HG03457 (cell line): ENCODE data around the gene KIF1C.
"Not testable (repeated sequence)": the region's sequence is repeated elsewhere in the genome, so short reads cannot be mapped to it uniquely, and the experiment has no call there.

ENCODE experiments used
- ATAC-seq: cut with Tn5 transposase; IDR thresholded peaks from one replicate; pipeline ENCODE4 v1.9.1; 2021; ENCODE audit warnings: moderate number of reproducible peaks; ENCODE audit not compliant: unreplicated experiment

Gene KIF1C

GRCh38 chr17:5042157-5043022 is 44.6 kb downstream of the KIF1C start:
- no peak for ATAC-seq

DNA sequence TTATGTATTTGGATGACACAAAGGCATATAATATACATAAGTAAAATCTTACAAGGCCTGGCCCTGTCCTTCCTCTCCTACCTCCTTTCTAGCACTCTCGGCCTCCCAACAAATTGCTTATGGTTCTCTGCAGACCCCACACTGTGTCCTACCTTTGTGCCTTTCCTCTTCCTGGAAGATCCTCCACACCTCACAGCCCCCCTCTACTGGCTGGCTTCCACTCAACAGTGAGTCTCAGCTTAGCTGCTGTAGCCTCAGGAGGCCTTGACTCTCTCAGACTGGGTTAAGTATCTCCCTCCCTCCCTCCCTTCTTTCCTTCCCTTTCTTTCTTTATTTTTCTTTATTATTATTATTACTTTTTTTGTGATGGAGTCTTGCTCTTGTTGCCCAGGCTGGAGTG is 45.8 kb downstream of the KIF1C start:
- ATAC-seq, result no peak

DNA sequence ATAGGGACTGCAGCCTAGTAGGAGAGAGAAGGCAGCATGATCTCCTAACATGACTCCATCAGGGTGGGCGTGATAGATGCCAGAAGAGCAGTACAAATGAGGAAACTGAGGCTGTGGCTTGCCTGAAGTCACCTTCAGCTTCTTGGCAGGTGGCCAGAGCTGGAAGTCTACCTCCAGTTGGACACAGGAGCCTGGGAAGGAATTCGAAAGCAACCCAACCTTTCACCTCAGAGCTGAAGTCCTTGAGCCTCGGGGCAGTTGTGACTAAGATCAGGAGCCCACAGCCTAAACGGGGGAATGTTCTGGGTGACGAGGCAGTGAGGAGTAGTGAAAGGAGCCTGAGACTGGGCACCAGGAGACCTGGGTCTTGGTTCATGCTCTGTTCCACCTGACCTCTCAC is 46.9 kb downstream of the KIF1C start:
- no peak for ATAC-seq

DNA sequence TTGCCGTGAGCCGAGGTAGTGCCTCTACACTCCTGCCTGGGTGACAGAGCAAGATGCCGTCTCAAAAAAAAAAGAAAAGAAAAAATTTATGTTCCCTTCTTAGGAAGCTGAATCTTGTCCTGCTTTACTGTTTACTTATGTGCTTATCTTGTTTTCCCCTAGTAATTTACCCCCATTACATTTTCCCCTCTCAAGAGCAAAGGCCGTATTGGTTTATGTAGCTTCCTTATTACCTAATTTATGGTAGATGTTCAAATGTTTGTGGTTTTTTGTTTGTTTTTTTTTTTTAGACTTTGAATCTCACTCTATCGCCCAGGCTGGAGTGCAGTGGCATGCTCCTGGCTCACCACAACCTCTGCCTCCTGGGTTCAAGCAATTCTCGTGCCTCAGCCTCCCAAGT is 47.7 kb downstream of the KIF1C start:
- no peak for ATAC-seq

- no peak for ATAC-seq
Measured at GRCh38 chr17:5047446-5047845, 49.7 kb downstream of the KIF1C start.

- no peak for ATAC-seq
Measured at GRCh38 chr17:5049314-5049841, 51.6 kb downstream of the KIF1C start.

- no peak for ATAC-seq
Measured at GRCh38 chr17:5050278-5050677, 52.5 kb downstream of the KIF1C start.

DNA sequence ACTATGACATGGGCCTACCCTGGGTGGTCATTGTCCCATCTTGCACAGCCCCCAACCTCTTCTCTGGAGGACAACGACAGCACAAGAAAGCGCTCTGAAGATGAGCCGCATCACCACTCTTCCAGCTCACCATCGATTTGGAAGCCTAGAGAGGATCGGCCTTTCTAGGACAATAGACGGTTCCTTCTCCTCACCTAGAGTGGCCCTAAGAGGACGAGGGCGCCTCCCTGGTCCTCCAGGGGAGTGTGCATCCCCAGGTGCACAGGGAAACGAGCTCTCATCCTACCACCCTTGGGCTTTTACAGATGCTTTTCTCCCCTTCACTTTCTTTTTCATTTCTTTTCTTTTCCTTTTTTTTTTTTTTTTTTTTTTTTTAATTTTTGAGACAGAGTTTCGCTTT is 57.8 kb downstream of the KIF1C start:
- no peak for ATAC-seq

DNA sequence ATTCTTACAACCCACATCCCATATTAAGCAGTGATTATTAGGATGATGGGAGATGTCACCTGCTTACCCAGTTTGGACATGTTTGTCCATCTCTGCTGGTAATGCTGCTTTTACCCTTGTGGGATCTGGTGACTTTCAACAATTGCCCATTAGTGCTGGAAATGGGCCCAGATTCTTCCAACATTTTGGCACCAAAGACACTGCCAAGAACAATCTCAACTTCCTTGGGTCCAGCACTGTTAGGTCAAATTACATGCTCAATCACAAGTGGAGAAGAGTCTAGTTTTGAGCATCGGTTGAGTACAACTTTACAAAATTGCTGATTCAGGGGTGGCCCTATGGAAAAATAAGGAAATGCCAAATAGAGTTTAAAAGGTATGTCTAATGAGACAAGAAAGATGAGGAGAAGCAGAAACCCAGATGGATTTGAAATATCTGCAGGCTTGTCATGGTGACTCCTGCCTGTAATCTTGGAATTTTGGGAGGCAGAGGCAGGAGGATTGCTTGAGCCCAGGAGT is 67.5 kb downstream of the KIF1C start:
- ATAC-seq, result no peak

DNA sequence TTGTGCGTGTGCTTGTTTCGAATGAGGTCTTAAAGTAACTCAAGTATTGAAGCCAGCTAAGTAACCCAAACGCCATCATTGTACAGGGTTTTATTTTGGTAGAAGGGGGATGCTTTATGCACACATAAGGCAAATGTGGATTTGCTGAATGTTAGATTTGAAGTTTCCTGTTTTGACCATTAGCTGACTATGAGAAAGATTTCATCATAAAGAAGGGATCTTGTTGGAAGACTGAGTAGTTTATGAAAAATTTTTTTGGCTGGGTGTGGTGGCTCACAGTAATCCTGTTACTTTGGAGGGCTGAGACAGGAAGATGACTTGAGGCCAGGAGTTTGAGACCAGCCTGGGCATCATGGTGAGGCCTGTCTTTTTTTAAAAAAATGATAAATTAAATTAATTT is 70.5 kb downstream of the KIF1C start:
- no peak for ATAC-seq

- no peak for ATAC-seq
Measured at GRCh38 chr17:5069724-5070123, 72.0 kb downstream of the KIF1C start.

DNA sequence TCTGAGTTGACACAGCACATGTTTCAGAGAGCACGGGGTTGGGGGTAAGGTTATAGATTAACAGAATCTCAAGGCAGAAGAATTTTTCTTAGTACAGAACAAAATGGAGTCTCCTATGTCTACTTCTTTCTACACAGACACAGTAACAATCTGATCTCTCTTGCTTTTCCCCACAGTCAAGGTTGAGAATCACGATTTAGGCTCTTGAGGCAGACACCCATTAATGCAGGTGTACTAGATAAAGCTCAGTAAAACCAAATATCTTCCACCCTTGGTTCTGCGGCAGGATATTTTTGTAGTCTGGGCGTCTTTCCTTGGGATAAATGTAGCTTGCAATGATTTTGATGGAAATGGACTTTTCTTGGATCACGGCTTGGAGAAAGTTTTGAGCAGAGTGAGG is 77.7 kb downstream of the KIF1C start:
- not testable (repeated sequence) for ATAC-seq

DNA sequence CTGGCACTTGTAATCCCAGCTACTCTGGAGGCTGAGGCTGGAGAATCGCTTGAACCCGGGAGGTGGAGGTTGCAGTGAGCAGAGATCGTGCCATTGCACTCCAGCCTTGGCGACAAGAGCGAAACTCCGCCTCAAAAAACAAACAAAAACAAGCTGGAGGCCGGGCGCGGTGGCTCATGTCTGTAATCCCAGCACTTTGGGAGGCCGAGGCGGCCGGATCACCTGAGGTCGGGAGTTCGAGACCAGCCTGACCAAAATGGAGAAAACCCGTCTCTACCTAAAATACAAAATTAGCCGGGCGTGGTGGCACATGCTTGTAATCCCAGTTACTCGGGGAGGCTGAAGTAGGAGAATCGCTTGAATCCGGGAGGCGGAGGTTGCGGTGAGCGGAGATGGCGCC is 79.5 kb downstream of the KIF1C start:
- ATAC-seq, result not testable (repeated sequence)

DNA sequence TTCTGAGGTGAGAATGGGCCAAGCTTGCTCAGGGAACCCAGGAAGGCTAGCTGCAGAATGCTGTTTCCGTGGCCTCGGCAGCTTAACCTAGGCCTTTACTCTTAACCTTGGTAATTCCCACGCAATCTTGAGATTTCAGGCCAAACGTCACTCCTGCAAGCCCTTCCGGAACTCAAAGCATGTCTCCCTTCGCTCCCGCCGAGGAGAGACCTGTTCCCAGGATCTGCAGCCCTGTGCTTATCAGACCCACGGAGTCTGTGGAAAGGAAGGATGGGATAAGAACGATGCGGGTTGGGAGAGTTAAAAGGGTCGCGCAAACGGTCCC is 80.0 kb downstream of the KIF1C start:
- ATAC-seq, result no peak
